ENCODE measurements around the gene PTPRU.

GRCh38 chr1:29368936-29369932 lies 132.9 kb downstream of the PTPRU start:
- TF ChIP-seq CTCF (IDR thresholded peaks at IDR 0.05; ENCODE audit: insufficient read depth, low read length, poor library complexity, severe bottlenecking) (no peak), EZH2phosphoT487 (conservative IDR thresholded peaks at IDR 0.05; ENCODE audit: low read length) (no peak)
